K562 (cell line): ENCODE results near the gene ZNF169. TPM values are rescaled to one million over a fixed set of nuclear protein-coding genes. Genes with fewer than 3 reads are reported as not detected.

ENCODE experiments used
- ATAC-seq: fragments of 200-7000 bp; cut with Tn5 transposase; 3 replicates; pipeline ENCODE4 v1.9.1; 2020; ENCODE audit warnings: moderate library complexity
- BruUV-seq: library from RNA; stranded (reverse); fragments of 400-500 nt; replicated peaks from 2 replicates; lab custom pipeline; 2021; lab: Mats Ljungman, UMichigan
- CTCF ChIA-PET: fragments of 300-600 bp; formaldehyde crosslinking; extraction: SDS; loops from one replicate; lab custom pipeline; 2021; ENCODE audit warnings: low intra/inter-chr PET ratio; lab: Yijun Ruan, JAX
- POLR2A ChIA-PET: fragments of 300-600, 350-650 bp; sonication (Branson Sonifier 250); formaldehyde crosslinking; extraction: SDS; loops from one replicate; lab custom pipeline; 2021; ENCODE audit warnings: antibody characterized with exemption, inconsistent platforms; lab: Yijun Ruan, JAX
- DNase-seq, 4 experiments: peaks; one replicate each; pipeline versions ENCODE4 v3.0.0 to v3.0.0-alpha.2; 2011 to 2018; ENCODE audit warnings: low spot score in 3 of 4, mixed read lengths in 3 of 4; ENCODE audit errors: extremely low read depth in 1 of 4
- FAIRE-seq: peaks from 2 replicates; lab custom pipeline; 2011; peaks lifted over from hg19 to GRCh38; lab: Jason Lieb, UNC
- H2AFZ ChIP-seq: 2 replicates; pipeline ENCODE4 v1.6.0; 2011; ENCODE audit warnings: low read depth, low read length, control low read depth, inconsistent platforms
- H3K27ac ChIP-seq: fragments of 200-600 bp; 3 replicates; pipeline ENCODE4 v1.8.0; 2011; ENCODE audit warnings: low read depth, mild to moderate bottlenecking, control low read depth, inconsistent platforms, low read length, moderate library complexity, mixed read lengths; ENCODE audit errors: extremely low read depth
- H3K27me3 ChIP-seq, 2 experiments: fragments of 300-600 bp in 1 of 2; 2 replicates in 1 of 2; 3 replicates in 1 of 2; pipeline versions ENCODE4 v1.6.0 to v1.8.0; 2011; ENCODE audit warnings: inconsistent platforms in 2 of 2, low read length in 2 of 2, mild to moderate bottlenecking in 1 of 2, mixed read lengths in 1 of 2, moderate library complexity in 1 of 2; ENCODE audit not compliant: control insufficient read depth in 2 of 2, insufficient read depth in 2 of 2
- H3K36me3 ChIP-seq: fragments of 300-600 bp; 3 replicates; pipeline ENCODE4 v1.8.0; 2011; ENCODE audit warnings: mild to moderate bottlenecking, low read length, inconsistent platforms; ENCODE audit not compliant: control insufficient read depth, insufficient read depth
- H3K4me1 ChIP-seq, 2 experiments: fragments of 200-600 bp in 1 of 2; replicated peaks in 1 of 2; 2 replicates in 1 of 2; 3 replicates in 1 of 2; pipeline versions ENCODE4 v1.5.1 to v1.8.0; 2011; ENCODE audit warnings: inconsistent platforms in 2 of 2, low read length in 2 of 2, mild to moderate bottlenecking in 1 of 2, mixed read lengths in 1 of 2, moderate library complexity in 1 of 2; ENCODE audit not compliant: control insufficient read depth in 2 of 2, insufficient read depth in 2 of 2
- H3K4me2 ChIP-seq: 2 replicates; pipeline ENCODE4 v1.6.1; 2011; ENCODE audit warnings: low read length, control low read depth, inconsistent platforms, mixed read lengths; ENCODE audit not compliant: insufficient read depth
- H3K4me3 ChIP-seq: fragments of 200-600 bp; sonication (generic), shearing (Covaris generic); 2 replicates; pipeline ENCODE4 v1.5.1; 2016; ENCODE audit warnings: control low read depth, inconsistent platforms
- H3K79me2 ChIP-seq: fragments of 200-600 bp; 3 replicates; pipeline ENCODE4 v1.8.0; 2011; ENCODE audit warnings: low read length, inconsistent platforms; ENCODE audit not compliant: control insufficient read depth, insufficient read depth
- H3K9ac ChIP-seq, 2 experiments: 2 replicates each; pipeline versions ENCODE4 v1.6.0 to v1.6.1; 2011; ENCODE audit warnings: low read depth in 2 of 2, low read length in 2 of 2, control low read depth in 1 of 2, inconsistent platforms in 1 of 2, mild to moderate bottlenecking in 1 of 2, mixed read lengths in 1 of 2; ENCODE audit not compliant: insufficient read depth in 1 of 2
- H3K9me1 ChIP-seq: one replicate; pipeline ENCODE4 v1.6.0; 2011; ENCODE audit warnings: inconsistent platforms, mild to moderate bottlenecking, low read length, moderate library complexity; ENCODE audit not compliant: control insufficient read depth, insufficient read depth
- H3K9me3 ChIP-seq: replicated peaks from 2 replicates; pipeline ENCODE4 v1.5.1; 2011; ENCODE audit warnings: low read depth, low read length, inconsistent platforms; ENCODE audit not compliant: control insufficient read depth, insufficient read depth
- H4K20me1 ChIP-seq: replicated peaks from 2 replicates; pipeline ENCODE4 v1.6.1; 2011; ENCODE audit warnings: low read length, inconsistent platforms, mixed read lengths; ENCODE audit not compliant: control insufficient read depth, insufficient read depth
- HNRNPLL ChIP-seq: fragments of 200-400 bp; formaldehyde crosslinking; IDR thresholded peaks from 2 replicates; pipeline ENCODE4 v1.6.1; 2017; ENCODE audit warnings: low read length, low read depth, mild to moderate bottlenecking; ENCODE audit not compliant: poor library complexity, severe bottlenecking
- MEIS2 ChIP-seq: fragments of 450-650 bp; IDR thresholded peaks from 2 replicates; pipeline ENCODE4 v1.6.1; 2014; ENCODE audit warnings: mild to moderate bottlenecking; ENCODE audit not compliant: partially characterized antibody
- RCOR1 ChIP-seq, 2 experiments: IDR thresholded peaks; 2 replicates each; pipeline ENCODE4 v1.6.1; 2012; ENCODE audit warnings: low read depth in 2 of 2, low read length in 2 of 2, borderline replicate concordance in 1 of 2, improper control_type of control experiment in 1 of 2
- ZNF134 ChIP-seq: fragments of 250-450 bp; sonication (Bioruptor Pico); conservative IDR thresholded peaks from 2 replicates; pipeline ENCODE4 v1.4.0; 2020
- WGBS: fragments of 100-300 bp; shearing (Covaris generic); methylation state at CpG from one replicate; pipeline ENCODE4 v1.1.6; 2016; ENCODE audit warnings: low coverage, mixed read lengths; ENCODE audit not compliant: insufficient coverage; ENCODE audit errors: missing lambda C conversion rate; 5-methylcytosine and 5-hydroxymethylcytosine counted together
- in situ Hi-C: fragments of 300-500 bp; cut with MboI; formaldehyde crosslinking; loops from 4 replicates; pipeline ENCODE4 v1.15.0; 2018; ENCODE audit warnings: inconsistent platforms, mixed read lengths
- intact Hi-C: fragments of 100-400 bp; cut with micrococcal nuclease; formaldehyde crosslinking; loops from 2 replicates; pipeline ENCODE4 v1.14.2; 2022
- polyA plus RNA-seq, 8 experiments: library from polyadenylated mRNA; depleted of rRNA in 4 of 8; stranded (reverse) in 5 of 8; unstranded in 3 of 8; fragments of >200 nt; fragmentation: Nextera tagmentation in 2 of 8; fragmentation: Illumina TruSeq in 1 of 8; extraction: Ambion mirVana in 2 of 8; extraction: Trizol in 1 of 8; gene quantifications; 2 replicates each; pipeline versions ENCODE4 v1.2.1 to v1.2.3, GENCODE V29; 2011 to 2014; ENCODE audit warnings: inconsistent platforms in 1 of 8, missing spikeins in 1 of 8
- total RNA-seq, 7 experiments: library from RNA; depleted of rRNA in 6 of 7; stranded (reverse); fragments of >200 nt in 6 of 7; fragmentation: Illumina TruSeq in 2 of 7; extraction: Trizol in 2 of 7; gene quantifications; 2 replicates each; pipeline versions ENCODE4 v1.2.1 to v1.2.3, GENCODE V29; 2011 to 2021; ENCODE audit warnings: low replicate concordance in 1 of 7

ZNF169 gene
- total and polyA plus RNA-seq, 9 of the 15 experiments (the other 6 are each of a cell fraction or from before 2014, with no cell fraction given): 2.0 to 16.2 (median 5.6) TPM

- intact Hi-C loops (no loop called here), in situ Hi-C loops (no loop called here)
- 3% methylated on average over 2 of the region's 2 CpGs for WGBS
- Histone ChIP-seq H3K9me3 (no peaks in the 10 kb centered on the region), H2AFZ (no peak overlapping the region), H3K79me2 (peaks cover 14% of the 10 kb centered on the region), H3K9me1 (no peaks in the 10 kb centered on the region), H3K4me3 (no peak overlapping the region), H3K27ac (no peak overlapping the region), H3K9ac (no peak overlapping the region), H3K36me3 (no peaks in the 10 kb centered on the region), H3K4me2 (no peak overlapping the region), H3K27me3 (no peaks in the 10 kb centered on the region), H4K20me1 (no peaks in the 10 kb centered on the region), H3K4me1 (peaks cover 0 to 20% of the 10 kb centered on the region in 2 experiments; a peak in 3 of 5 replicates)
- BruUV-seq: no TSS peak
- FAIRE-seq (no peak), ATAC-seq (no peak), DNase-seq (no peak)
- 0 out of 4 replicates have a peak, but pooled peaks of 1 of the 2 experiments have one; percentile 12 for TF ChIP-seq RCOR1 (IDR thresholded peaks at IDR 0.05; ENCODE audit: borderline replicate concordance in 1 of 2, low read depth in 2 of 2, low read length in 2 of 2)
- peak; percentile 25 for TF ChIP-seq MEIS2
- no peak for TF ChIP-seq HNRNPLL
- peak; percentile 98 for TF ChIP-seq ZNF134 (CRISPR knock-in tag)
- CTCF ChIA-PET: no interaction called here
- POLR2A ChIA-PET: interaction anchor here (0.7 kb wide), 1 partner anchor 144 kb away, joined by 3 read pairs; no protein-coding TSS in a partner anchor
Observed at GRCh38 chr9:94256007-94256406, 3.1 kb upstream of the ZNF169 start.
